Neural cell (in vitro differentiated cells): ENCODE results near the gene WNK2.

Experiments
- EP300 ChIP-seq: fragments of 450-650 bp; conservative IDR thresholded peaks from 2 replicates; pipeline ENCODE4 v1.6.1; 2014; ENCODE audit warnings: antibody characterized with exemption, mild to moderate bottlenecking, moderate library complexity; ENCODE audit not compliant: poor library complexity, severe bottlenecking
- EZH2 ChIP-seq: fragments of 200-600, 300-800 bp; shearing (Covaris generic), sonication (generic); IDR thresholded peaks from 2 replicates; pipeline ENCODE4 v1.6.1; 2014; ENCODE audit warnings: antibody characterized with exemption, low read length, borderline replicate concordance, mild to moderate bottlenecking; ENCODE audit not compliant: insufficient read depth, poor library complexity, severe bottlenecking
- POLR2AphosphoS5 ChIP-seq: IDR thresholded peaks from 2 replicates; pipeline ENCODE4 v1.6.1; 2012
- RAD21 ChIP-seq: fragments of 450-650 bp; conservative IDR thresholded peaks from 2 replicates; pipeline ENCODE4 v1.6.1; 2014; ENCODE audit warnings: antibody characterized with exemption, mild to moderate bottlenecking, moderate library complexity
- SMC3 ChIP-seq: fragments of 450-650 bp; conservative IDR thresholded peaks from 2 replicates; pipeline ENCODE4 v1.6.1; 2014; ENCODE audit warnings: antibody characterized with exemption, mild to moderate bottlenecking, moderate library complexity; ENCODE audit not compliant: poor library complexity
- TAF1 ChIP-seq: IDR thresholded peaks from 2 replicates; pipeline ENCODE4 v1.6.1; 2012; ENCODE audit warnings: low read depth
- TF ChIP-seq, protein P1 (sequence below): fragments of 450-650 bp; IDR thresholded peaks from 2 replicates; pipeline ENCODE4 v1.5.1; 2014; ENCODE audit warnings: antibody characterized with exemption, mild to moderate bottlenecking, moderate library complexity; ENCODE audit not compliant: poor library complexity, severe bottlenecking
- TF ChIP-seq, protein P2 (sequence below): IDR thresholded peaks from 2 replicates; pipeline ENCODE4 v1.6.1; 2012; ENCODE audit warnings: borderline replicate concordance

DNA sequence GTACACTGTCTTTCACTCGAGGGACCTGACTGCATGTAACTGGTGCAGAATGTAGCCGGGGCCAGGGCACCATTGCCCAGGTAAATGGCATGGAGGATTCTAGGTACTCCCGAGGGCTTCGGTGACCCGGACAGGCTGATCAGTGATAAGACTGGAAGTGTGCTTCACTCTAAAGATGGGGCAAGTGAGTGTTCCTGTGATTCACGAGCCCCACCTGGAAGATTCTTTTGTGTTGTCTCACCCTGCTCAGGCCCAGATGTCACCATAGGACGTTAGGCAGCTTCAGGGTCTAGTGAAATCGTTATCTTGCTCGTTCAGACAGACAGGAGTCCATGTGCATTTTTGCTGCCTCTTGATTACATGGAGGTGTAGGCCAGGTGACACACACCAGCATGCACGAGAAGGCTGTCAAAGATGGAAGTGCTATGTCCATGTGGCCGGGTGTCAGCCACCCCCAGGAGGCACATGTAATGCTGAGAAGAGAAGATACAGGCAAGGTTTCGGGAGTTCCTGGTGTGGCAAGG, 73.9 kb downstream of the WNK2 start:
- TF ChIP-seq, protein P1, sequence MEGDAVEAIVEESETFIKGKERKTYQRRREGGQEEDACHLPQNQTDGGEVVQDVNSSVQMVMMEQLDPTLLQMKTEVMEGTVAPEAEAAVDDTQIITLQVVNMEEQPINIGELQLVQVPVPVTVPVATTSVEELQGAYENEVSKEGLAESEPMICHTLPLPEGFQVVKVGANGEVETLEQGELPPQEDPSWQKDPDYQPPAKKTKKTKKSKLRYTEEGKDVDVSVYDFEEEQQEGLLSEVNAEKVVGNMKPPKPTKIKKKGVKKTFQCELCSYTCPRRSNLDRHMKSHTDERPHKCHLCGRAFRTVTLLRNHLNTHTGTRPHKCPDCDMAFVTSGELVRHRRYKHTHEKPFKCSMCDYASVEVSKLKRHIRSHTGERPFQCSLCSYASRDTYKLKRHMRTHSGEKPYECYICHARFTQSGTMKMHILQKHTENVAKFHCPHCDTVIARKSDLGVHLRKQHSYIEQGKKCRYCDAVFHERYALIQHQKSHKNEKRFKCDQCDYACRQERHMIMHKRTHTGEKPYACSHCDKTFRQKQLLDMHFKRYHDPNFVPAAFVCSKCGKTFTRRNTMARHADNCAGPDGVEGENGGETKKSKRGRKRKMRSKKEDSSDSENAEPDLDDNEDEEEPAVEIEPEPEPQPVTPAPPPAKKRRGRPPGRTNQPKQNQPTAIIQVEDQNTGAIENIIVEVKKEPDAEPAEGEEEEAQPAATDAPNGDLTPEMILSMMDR, result no peak
- TF ChIP-seq EP300 (no peak), RAD21 (no peak), POLR2AphosphoS5 (no peak), SMC3 (no peak), TAF1 (no peak), EZH2 (no peak)
- TF ChIP-seq, protein P2, sequence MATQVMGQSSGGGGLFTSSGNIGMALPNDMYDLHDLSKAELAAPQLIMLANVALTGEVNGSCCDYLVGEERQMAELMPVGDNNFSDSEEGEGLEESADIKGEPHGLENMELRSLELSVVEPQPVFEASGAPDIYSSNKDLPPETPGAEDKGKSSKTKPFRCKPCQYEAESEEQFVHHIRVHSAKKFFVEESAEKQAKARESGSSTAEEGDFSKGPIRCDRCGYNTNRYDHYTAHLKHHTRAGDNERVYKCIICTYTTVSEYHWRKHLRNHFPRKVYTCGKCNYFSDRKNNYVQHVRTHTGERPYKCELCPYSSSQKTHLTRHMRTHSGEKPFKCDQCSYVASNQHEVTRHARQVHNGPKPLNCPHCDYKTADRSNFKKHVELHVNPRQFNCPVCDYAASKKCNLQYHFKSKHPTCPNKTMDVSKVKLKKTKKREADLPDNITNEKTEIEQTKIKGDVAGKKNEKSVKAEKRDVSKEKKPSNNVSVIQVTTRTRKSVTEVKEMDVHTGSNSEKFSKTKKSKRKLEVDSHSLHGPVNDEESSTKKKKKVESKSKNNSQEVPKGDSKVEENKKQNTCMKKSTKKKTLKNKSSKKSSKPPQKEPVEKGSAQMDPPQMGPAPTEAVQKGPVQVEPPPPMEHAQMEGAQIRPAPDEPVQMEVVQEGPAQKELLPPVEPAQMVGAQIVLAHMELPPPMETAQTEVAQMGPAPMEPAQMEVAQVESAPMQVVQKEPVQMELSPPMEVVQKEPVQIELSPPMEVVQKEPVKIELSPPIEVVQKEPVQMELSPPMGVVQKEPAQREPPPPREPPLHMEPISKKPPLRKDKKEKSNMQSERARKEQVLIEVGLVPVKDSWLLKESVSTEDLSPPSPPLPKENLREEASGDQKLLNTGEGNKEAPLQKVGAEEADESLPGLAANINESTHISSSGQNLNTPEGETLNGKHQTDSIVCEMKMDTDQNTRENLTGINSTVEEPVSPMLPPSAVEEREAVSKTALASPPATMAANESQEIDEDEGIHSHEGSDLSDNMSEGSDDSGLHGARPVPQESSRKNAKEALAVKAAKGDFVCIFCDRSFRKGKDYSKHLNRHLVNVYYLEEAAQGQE, result no peak
